HG03575 (cell line): ENCODE data around the gene NHSL2.

Experiments used
- ATAC-seq: cut with Tn5 transposase; IDR thresholded peaks from one replicate; pipeline ENCODE4 v1.9.1; 2021; ENCODE audit not compliant: unreplicated experiment, insufficient number of reproducible peaks, low FRiP score; ENCODE audit errors: extremely low read depth

NHSL2 gene

GRCh38 chrX:72005046-72005445, 94.4 kb downstream of the NHSL2 start:
- no peak for ATAC-seq

- no peak for ATAC-seq
These were observed 95.8 kb downstream of the NHSL2 start for GRCh38 chrX:72006461-72006860.

GRCh38 chrX:72009731-72010130, 99.1 kb downstream of the NHSL2 start:
- no peak for ATAC-seq

GRCh38 chrX:72011734-72012133, 101.1 kb downstream of the NHSL2 start:
- no peak for ATAC-seq

- no peak for ATAC-seq
These were observed 104.7 kb downstream of the NHSL2 start for GRCh38 chrX:72015383-72015782.

GRCh38 chrX:72016881-72017783, 106.5 kb downstream of the NHSL2 start:
- no peak for ATAC-seq

- ATAC-seq = no peak
These were observed 107.8 kb downstream of the NHSL2 start for GRCh38 chrX:72018277-72019112.

- no peak for ATAC-seq
These were observed 108.8 kb downstream of the NHSL2 start for GRCh38 chrX:72019487-72019886.

GRCh38 chrX:72020204-72020603, 109.6 kb downstream of the NHSL2 start:
- ATAC-seq = no peak

GRCh38 chrX:72020788-72021187, 110.1 kb downstream of the NHSL2 start:
- no peak for ATAC-seq

GRCh38 chrX:72021975-72022374, 111.3 kb downstream of the NHSL2 start:
- ATAC-seq = no peak

- ATAC-seq = no peak
These were observed 112.4 kb downstream of the NHSL2 start for GRCh38 chrX:72023071-72023470.

GRCh38 chrX:72025236-72025770, 114.7 kb downstream of the NHSL2 start:
- no peak for ATAC-seq

- no peak for ATAC-seq
These were observed 115.8 kb downstream of the NHSL2 start for GRCh38 chrX:72026341-72027023.

- no peak for ATAC-seq
These were observed 116.6 kb downstream of the NHSL2 start for GRCh38 chrX:72027024-72027913.

GRCh38 chrX:72027914-72028307, 117.3 kb downstream of the NHSL2 start:
- no peak for ATAC-seq

GRCh38 chrX:72028701-72029470, 118.2 kb downstream of the NHSL2 start:
- ATAC-seq = no peak
